Renal cortex interstitium (tissue), 11 donors: ENCODE data around the gene MAPKBP1. TPM values are rescaled to one million over a fixed set of nuclear protein-coding genes. Genes with fewer than 3 reads are reported as not detected.
"Not testable (repeated sequence)": the region's sequence is repeated elsewhere in the genome, so short reads cannot be mapped to it uniquely, and the experiment has no call there.

Source experiments
- DNase-seq, 11 donors: peaks; one replicate each; pipeline ENCODE4 v3.0.0-alpha.2; 2013; ENCODE audit warnings: low read depth in 9 of 11, low spot score in 4 of 11; ENCODE audit errors: extremely low read depth in 1 of 11
- polyA plus RNA-seq, 3 donors: library from polyadenylated mRNA; unstranded; fragments of 120-200 nt; gene quantifications; one replicate each; pipeline ENCODE4 v1.2.1, GENCODE V29; 2013; ENCODE audit not compliant: insufficient read length in 3 of 3

The MAPKBP1 gene
- polyA plus RNA-seq, 3 donors, result 13.7 to 17.9 (median 13.8) TPM

DNA sequence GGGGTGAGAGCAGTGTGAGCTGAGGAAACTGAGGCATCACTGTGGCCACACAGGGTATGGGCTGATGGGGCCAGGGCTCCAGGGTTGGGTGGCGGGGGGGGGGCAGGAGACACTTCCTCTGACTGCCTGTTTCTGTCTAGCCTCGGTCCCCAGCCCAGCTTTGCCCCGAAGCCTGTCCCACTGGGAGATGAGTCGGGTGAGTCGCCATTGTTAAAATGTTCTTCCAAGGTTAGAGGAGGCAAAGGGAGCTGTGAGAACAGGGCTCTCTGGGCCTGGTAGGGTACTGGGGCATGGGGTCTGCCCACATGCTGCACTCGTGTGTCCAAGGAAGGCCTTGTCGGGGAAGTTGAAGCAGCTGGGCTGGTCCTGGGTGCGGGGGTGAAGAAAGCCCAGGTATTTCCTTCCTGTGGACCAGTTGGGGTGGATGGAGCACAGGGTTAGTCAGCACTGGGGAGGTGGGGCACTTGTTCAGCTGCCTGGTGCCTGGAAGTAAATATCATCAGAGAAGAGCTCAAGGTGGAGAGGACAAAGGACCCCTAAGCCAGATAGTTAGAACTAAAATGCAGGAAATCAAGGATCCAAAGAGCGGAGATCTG is 45.3 kb downstream of the MAPKBP1 start:
- no peak for DNase-seq

- DNase-seq, result no peak
Observed at GRCh38 chr15:41820791-41821423, 46.6 kb downstream of the MAPKBP1 start.

- DNase-seq, result no peak
Observed at GRCh38 chr15:41821831-41822230, 47.5 kb downstream of the MAPKBP1 start.

DNA sequence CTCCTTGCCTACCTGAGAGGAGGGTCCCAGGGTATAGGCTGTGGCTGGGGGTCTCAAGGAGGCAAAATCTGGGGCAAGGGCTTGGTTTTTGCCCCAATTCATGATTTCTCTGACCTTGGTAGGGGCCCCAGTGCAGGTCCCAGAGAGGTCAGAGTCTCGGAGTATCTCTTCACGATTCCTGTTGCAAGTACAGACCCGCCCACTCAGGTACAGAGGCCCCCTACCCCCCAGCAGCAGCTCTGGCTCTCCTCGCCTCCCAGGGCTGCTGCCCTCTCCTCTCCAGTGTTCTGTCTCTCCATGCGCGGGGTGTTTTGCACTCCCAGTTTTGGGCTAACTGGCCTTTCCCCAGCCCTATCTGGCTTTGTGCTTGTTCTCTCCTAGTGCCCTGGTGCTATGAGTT is 48.2 kb downstream of the MAPKBP1 start:
- no peak for DNase-seq

DNA sequence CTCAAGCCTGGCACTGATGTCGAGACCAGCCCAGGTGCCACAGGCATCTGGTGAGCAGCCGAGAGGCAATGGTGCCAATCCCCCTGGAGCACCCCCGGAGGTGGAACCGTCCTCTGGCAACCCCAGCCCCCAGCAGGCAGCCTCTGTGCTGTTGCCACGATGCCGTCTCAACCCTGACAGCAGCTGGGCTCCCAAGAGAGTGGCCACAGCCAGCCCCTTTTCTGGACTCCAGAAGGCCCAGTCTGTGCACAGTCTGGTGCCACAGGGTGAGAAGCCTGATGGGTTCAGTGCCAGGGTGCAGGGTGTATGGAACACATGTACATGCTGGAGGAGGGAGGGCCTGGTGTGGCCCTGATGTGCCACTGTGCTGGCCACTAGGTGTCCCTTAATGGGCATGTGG is 48.7 kb downstream of the MAPKBP1 start:
- no peak for DNase-seq

- no peak for DNase-seq
Observed at GRCh38 chr15:41823502-41823901, 49.2 kb downstream of the MAPKBP1 start.

DNA sequence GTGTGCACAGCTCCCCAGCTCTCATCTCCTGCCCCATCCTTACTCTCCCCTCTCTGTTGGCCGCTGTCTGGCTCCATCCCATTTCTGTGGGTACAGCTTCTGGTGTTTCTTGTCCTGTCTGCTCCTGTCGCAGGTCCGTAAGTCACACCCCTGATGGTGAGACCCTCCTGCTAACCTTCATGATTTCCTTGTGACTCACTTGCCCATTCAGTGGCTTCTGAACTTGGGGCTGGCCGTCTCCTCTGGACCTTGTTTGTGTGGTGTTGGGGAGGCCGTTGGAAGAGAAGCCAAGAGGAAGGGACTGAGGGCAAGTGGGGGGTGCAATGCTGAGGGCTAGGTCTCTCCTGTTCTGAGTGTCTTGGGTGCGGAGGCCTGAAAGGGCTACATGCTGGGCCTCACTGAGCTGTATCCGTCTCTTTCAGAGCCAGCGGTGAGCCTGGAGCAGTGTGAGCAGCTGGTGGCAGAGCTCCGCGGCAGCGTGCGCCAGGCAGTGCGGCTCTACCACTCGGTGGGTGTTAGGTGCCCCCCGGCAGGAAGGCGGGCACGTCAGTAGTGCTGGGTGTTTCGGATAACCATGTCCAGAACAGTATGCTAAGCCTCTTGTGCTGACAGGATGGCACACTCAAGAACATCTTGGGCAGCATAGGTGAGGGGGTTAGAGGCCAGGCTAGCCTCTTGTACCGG is 49.9 kb downstream of the MAPKBP1 start:
- no peak for DNase-seq

GRCh38 chr15:41825145-41825544 is 50.9 kb downstream of the MAPKBP1 start:
- no peak for DNase-seq

DNA sequence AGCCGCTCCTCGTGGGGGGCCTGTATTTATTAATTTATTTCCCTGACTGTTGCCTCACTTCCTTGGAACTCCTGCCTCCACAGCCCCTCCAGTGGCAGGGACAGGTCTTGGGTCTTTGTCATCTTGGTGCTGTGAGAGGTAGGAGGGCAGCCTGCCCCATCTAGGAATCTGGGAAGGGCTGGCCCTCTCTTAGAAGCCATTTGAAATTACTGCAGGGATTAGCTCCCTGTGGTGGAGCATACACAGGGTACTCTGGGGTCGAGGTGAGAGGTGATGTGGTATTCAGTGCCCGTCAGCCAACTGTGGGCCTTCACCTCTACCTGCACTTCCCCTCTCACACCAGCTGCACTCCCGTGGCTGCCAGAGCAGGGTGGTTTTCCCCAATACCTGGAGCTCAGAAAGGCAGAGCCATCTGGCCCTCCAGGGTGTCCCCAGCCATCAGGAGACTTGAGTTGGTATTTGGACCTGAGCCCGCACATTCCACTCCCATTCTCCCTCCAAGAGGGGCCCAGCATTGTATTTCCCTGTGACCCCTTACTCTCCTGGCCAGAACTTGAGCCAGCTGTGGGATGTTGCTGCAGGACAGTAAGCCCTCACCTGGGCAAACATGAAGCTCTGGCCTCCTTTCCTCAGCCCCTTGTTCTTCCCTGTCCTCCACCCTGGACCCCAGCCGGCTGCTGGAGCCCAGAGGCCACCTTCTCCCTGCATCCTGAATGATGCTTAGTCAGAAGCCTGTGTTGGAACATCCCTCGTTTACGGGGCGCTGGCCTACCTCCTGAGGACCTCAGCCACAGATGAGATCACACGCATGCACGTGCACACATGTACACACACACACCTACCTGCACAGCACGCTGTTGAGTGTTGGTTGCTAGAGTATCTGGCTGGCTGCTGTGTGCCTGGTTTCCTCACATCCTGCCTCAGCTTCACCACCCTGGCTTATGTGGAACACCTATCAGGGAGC is 51.6 kb downstream of the MAPKBP1 start:
- no peak for DNase-seq

DNA sequence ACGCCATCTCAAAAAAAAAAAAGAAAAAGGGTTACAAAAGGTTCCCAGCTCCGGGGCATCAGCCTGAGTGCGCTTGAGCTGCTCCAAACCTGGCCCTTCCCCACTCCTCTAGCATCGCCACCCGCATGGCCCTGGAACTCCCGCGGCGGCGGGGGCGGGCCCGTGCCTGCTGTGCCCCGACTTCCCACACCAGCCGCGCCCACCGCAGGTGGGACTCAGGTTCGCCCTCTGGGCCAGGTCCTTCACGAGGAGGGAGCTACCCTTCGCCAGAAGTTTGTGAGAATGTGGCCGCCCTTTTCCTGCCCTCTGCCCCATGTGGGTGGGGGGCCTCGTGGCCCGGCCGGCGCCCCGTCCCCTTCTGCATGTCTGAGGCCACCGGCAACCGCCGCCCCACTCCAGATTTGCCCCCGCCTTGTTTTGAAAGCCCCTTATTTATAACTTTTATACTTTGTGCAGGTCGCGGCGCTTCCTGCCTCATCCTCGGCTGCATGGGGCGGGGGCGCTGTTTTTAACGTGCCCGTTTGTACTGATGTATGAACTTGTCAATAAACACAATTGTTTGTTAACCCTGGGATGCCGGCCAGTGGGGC is 53.1 kb downstream of the MAPKBP1 start:
- DNase-seq, result no peak

DNA sequence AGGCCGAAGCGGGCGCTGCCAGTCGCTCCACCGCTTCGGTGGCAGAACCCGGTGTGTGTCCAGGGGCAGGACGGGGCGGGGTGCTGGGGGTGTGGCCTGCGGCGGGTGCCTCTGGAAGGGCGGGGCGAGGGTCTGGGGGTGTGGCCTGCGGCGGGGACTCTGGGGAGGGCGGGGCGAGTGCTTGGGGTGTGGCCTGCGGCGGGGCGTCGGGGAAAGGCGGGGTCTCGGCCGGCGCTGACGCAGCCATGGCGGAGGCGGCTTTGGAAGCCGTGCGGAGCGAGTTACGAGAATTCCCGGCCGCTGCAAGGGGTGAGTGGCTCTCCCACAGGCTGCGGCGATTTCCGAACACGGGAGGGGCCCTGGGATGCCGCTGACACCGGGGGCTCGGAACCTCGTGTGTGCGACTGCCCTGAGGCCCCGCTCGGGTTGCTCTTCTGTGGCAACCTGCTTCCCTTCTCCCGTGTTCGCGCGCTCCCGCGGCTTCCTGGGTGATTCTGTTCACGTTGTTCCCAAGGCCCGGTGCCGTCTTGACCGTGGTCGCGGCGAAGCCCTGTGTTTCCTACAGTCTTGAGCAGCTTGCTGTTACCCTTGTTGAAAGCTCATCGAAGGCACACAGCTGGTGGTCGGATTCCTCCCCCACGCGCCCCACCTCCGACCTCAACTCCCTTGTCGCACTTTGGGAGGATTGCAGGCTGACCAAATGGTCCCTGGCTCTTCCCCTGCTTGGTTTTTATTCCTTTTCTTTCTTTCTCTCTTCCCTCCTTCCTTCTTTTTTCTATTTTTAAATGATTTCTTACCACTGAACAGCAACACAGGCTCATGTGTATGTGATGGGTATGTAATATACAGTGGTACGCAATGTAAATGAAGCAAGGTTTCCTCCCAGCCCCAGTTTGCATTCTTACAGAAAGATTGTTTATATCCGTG is 53.9 kb downstream of the MAPKBP1 start, which contains the start of gene JMJD7:
Gene JMJD7, plus strand, starts transcription at position 213 of the 927 bp plus-strand sequence. Its CDS starts 33 bp downstream, at position 246.
- DNase-seq, result peak; percentile 70 to 86 (median 82)

GRCh38 chr15:41828807-41829141 is 54.5 kb downstream of the MAPKBP1 start:
- DNase-seq, result no peak

GRCh38 chr15:41829959-41830646 is 55.8 kb downstream of the MAPKBP1 start:
- DNase-seq, result no peak

DNA sequence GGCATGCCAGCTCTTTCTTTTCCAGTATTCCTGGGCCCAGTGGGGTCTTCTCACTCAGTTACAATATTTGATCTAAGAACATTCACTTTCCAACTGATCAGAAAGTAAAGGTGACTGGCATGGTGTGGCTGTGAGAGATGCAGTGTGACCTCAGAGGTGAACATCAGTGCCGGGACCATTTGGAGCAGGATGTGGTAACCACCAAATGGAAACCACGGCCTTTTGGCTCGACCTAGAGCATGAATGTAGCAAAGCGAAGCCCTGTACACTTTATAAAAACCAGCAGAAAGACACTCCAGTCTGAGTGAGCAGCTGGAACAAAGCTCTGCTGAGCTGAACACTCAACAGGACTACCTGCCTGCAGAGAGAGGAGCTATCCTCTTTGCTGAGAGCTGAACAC is 57.0 kb downstream of the MAPKBP1 start:
- DNase-seq, result not testable (repeated sequence)

DNA sequence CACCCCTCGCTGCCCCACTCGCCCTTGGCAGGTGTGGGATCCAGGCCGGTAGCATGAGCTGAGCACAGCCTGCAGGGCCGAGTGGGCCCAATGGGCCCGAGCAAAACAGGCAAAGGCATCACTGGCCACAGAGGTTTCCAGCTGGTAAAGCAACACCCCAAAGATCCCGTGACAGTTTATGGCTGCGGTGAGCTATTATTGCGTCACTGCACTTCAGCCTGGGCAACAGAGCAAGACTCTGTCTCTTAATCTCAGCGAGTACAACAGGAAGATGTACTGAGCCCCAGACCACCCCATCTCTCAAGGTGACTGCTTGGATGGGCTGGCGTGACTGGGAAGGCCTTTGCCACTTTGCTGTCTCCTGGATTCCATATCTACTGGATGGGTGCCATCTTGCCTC is 57.9 kb downstream of the MAPKBP1 start:
- DNase-seq, result no peak

DNA sequence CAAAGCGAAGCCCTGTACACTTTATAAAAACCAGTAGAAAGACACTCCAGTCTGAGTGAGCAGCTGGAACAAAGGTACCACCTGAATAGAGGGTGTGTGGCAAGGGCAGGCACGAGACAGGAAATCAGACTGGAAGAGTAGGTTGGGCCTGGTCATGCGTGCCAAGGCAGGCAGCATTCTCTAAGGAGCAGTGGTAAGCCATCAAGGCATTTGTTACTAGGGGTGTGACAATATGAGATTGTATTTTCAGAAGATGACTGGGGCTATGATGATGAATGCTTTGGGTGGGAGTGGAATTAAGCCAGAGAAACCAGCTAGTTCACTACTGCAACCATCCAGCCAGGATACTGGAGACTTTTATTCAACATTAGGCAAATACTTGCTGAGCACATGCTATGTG is 58.6 kb downstream of the MAPKBP1 start:
- DNase-seq, result no peak

- DNase-seq, result no peak
Observed at GRCh38 chr15:41834096-41834495, 59.8 kb downstream of the MAPKBP1 start.

- no peak for DNase-seq
Observed at GRCh38 chr15:41836073-41836472, 61.8 kb downstream of the MAPKBP1 start.
